OCI-LY7 (cell line): ENCODE measurements around the gene KRTAP5-5. TPM values are rescaled to one million over a fixed set of nuclear protein-coding genes. Genes with fewer than 3 reads are reported as not detected.

Experiments used
- BruUV-seq: library from RNA; stranded (reverse); fragments of 400-500 nt; replicated peaks from 2 replicates; lab custom pipeline; 2021; lab: Mats Ljungman, UMichigan
- CTCF ChIA-PET: fragments of 300-600 bp; sonication (Branson Sonifier 250); formaldehyde crosslinking; loops from one replicate; lab custom pipeline; 2022; ENCODE audit warnings: antibody characterized with exemption; ENCODE audit not compliant: unreplicated experiment; lab: Charles Lee
- POLR2A ChIA-PET: fragments of 300-600 bp; sonication (Branson Sonifier 250); formaldehyde crosslinking; loops from one replicate; lab custom pipeline; 2022; ENCODE audit warnings: antibody characterized with exemption; lab: Charles Lee
- DNase-seq: peaks from one replicate; pipeline ENCODE4 v3.0.0-alpha.2; 2015; ENCODE audit warnings: low spot score
- H2AFZ ChIP-seq: fragments of 200-600 bp; sonication (generic), shearing (Covaris generic); 2 replicates; pipeline ENCODE4 v1.6.1; 2014; ENCODE audit warnings: mild to moderate bottlenecking, antibody characterized with exemption, low read length, moderate library complexity
- H3K27ac ChIP-seq: fragments of 200-600 bp; sonication (generic); 2 replicates; pipeline ENCODE4 v1.5.1; 2014; ENCODE audit warnings: mixed run types, low read depth, mild to moderate bottlenecking, moderate library complexity, low read length, inconsistent platforms; ENCODE audit not compliant: poor library complexity, severe bottlenecking
- H3K36me3 ChIP-seq: fragments of 200-600 bp; sonication (generic); 2 replicates; pipeline ENCODE4 v1.6.1; 2014; ENCODE audit warnings: mild to moderate bottlenecking, antibody characterized with exemption, low read length, moderate library complexity, mixed read lengths; ENCODE audit not compliant: insufficient read depth
- H3K4me1 ChIP-seq: fragments of 200-600 bp; sonication (generic); 2 replicates; pipeline ENCODE4 v1.5.1; 2014; ENCODE audit warnings: mild to moderate bottlenecking, low read length; ENCODE audit not compliant: insufficient read depth, poor library complexity, severe bottlenecking
- H3K4me2 ChIP-seq: fragments of 200-600 bp; sonication (generic); 2 replicates; pipeline ENCODE4 v1.6.1; 2014; ENCODE audit warnings: mild to moderate bottlenecking, low read length
- H3K4me3 ChIP-seq: fragments of 200-600 bp; sonication (generic); 2 replicates; pipeline ENCODE4 v1.5.1; 2014; ENCODE audit warnings: mild to moderate bottlenecking, low read depth, low read length; ENCODE audit not compliant: poor library complexity, severe bottlenecking
- H3K79me2 ChIP-seq: fragments of 200-600 bp; sonication (generic); 2 replicates; pipeline ENCODE4 v1.6.1; 2016; ENCODE audit warnings: low read depth, mild to moderate bottlenecking, low read length, moderate library complexity, mixed read lengths; ENCODE audit not compliant: insufficient read depth
- H3K9me2 ChIP-seq: fragments of 200-600 bp; sonication (generic); 2 replicates; pipeline ENCODE4 v1.6.1; 2016; ENCODE audit warnings: mild to moderate bottlenecking, low read length, mixed read lengths; ENCODE audit not compliant: insufficient read depth
- H3K9me3 ChIP-seq: fragments of 200-600 bp; sonication (generic); 2 replicates; pipeline ENCODE4 v1.6.1; 2014; ENCODE audit warnings: mild to moderate bottlenecking, mixed run types, low read length, mixed read lengths
- H4K20me1 ChIP-seq: fragments of 200-600 bp; sonication (generic); 2 replicates; pipeline ENCODE4 v1.6.1; 2014; ENCODE audit warnings: mild to moderate bottlenecking, antibody characterized with exemption, low read length, moderate library complexity, mixed read lengths; ENCODE audit not compliant: insufficient read depth
- EZH2phosphoT487 ChIP-seq: fragments of 200-600 bp; sonication (generic); IDR thresholded peaks from 2 replicates; pipeline ENCODE4 v1.6.1; 2018; ENCODE audit warnings: low read depth, borderline replicate concordance, mild to moderate bottlenecking, mixed run types, antibody characterized with exemption, low read length, moderate library complexity, mixed read lengths
- intact Hi-C: fragments of 100-400 bp; cut with micrococcal nuclease; formaldehyde crosslinking; loops from one replicate; pipeline ENCODE4 v1.10.0; 2022; ENCODE audit not compliant: unreplicated experiment
- total RNA-seq, 2 experiments: library from RNA; depleted of rRNA in 1 of 2; stranded (reverse); fragments of >200 nt in 1 of 2; shearing (Covaris generic) in 1 of 2; gene quantifications; 2 replicates each; pipeline ENCODE4 v1.2.3, GENCODE V29; 2014 to 2022
- TF ChIP-seq, protein P1 (sequence below): fragments of 200-600 bp; sonication (generic); conservative IDR thresholded peaks from 2 replicates; pipeline ENCODE4 v1.5.1; 2014; ENCODE audit warnings: mild to moderate bottlenecking, antibody characterized with exemption, low read length, moderate library complexity, mixed read lengths

Gene KRTAP5-5
- total RNA-seq, 2 experiments from 2014 or later = not detected

DNA sequence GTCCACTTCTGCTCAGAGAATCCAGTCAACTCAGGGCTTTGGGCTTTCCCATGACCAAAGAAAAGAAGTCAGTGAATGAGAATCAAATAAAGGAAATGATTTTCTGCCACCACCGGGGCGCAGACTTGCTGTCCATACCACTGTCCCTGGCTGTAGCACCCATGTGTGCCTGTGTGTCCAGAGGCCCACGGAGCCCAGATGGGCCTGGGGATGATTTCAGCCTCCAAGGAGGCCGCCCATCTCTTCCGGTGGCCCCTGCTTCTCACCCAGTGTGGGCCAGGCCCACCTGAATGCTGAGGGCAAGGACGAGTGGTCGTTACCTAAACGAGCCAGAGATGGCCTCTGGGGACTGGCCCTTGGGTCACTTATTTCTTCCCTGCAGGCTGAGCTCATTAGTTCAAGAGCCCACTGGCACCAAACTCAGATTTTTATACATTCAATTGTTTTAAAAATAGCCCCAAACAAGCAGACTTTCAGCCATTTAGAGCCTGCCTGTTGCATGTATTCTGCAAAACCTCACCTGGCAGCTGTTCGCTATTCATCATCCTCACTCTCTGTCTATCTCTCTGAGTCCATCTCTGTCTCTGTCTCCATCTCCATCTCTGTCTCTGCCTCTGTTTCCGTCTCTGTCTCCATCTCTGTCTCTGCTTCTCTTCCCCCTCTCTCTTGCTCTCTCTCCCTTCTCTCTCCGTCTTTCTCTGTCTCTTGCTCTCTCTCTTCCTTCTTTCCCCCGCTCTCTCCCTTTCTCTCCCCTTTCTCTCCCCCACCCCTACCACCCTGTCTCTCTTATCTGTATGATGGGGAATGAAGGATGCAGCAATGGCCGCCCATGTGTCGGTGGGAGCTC, 24.2 kb downstream of the KRTAP5-5 start:
- Histone ChIP-seq H3K27ac (no peak overlapping the region), H2AFZ (no peak overlapping the region), H3K36me3 (no peaks in the 10 kb centered on the region), H3K9me3 (no peaks in the 10 kb centered on the region), H3K9me2 (no peaks in the 10 kb centered on the region), H3K4me2 (no peak overlapping the region), H3K79me2 (no peaks in the 10 kb centered on the region), H3K4me3 (no peak overlapping the region), H4K20me1 (no peaks in the 10 kb centered on the region), H3K4me1 (no peaks in the 10 kb centered on the region)
- no peak for DNase-seq
- TF ChIP-seq, protein P1, sequence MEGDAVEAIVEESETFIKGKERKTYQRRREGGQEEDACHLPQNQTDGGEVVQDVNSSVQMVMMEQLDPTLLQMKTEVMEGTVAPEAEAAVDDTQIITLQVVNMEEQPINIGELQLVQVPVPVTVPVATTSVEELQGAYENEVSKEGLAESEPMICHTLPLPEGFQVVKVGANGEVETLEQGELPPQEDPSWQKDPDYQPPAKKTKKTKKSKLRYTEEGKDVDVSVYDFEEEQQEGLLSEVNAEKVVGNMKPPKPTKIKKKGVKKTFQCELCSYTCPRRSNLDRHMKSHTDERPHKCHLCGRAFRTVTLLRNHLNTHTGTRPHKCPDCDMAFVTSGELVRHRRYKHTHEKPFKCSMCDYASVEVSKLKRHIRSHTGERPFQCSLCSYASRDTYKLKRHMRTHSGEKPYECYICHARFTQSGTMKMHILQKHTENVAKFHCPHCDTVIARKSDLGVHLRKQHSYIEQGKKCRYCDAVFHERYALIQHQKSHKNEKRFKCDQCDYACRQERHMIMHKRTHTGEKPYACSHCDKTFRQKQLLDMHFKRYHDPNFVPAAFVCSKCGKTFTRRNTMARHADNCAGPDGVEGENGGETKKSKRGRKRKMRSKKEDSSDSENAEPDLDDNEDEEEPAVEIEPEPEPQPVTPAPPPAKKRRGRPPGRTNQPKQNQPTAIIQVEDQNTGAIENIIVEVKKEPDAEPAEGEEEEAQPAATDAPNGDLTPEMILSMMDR = no peak
- no peak for TF ChIP-seq EZH2phosphoT487
- no TSS peak for BruUV-seq
- intact Hi-C loops = loop anchor here (5.0 to 10.0 kb wide), 2 partner anchors 39 to 501 kb away; no protein-coding TSS in a partner anchor
- POLR2A ChIA-PET = no interaction called here
- CTCF ChIA-PET = no interaction called here

DNA sequence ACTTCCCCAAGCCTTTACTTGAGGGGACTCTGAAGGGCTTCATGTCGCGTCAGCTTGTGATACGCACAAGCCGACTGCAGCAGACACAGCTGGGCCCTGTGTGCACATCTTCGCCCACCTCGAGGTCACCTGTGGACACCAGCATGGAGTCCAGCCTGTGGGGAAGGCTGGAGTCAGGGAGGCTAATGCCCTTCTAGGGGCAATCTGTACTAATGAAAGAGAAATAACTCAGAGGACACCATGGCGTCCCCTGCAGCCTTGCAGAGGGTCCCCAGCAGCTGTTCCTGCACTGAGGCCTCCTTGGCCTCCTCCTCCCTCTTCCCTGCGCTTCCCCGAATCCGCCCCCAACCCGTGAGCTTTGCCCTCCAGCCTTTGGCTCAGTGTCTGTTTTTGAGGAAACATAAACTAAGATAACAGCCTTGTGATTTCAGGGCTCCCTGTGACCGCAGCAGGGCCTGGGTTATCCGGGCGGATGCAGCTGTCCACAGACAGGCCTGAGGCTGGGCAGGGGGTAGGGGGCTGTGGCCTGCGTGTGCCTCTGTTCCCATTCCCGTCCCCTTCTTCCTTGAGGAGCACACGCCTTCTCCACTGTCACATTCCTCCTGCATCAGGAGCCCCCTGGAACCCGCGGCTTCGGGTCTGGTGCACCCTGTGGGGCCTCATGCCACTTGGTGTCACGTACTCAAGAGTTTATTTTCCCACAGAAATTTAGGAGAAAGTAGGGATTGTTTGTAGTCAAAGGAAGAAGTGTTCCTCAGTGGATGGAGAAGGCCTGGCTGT, 25.0 kb downstream of the KRTAP5-5 start:
- Histone ChIP-seq H3K27ac (no peak overlapping the region), H4K20me1 (no peaks in the 10 kb centered on the region), H3K79me2 (no peaks in the 10 kb centered on the region), H3K36me3 (no peaks in the 10 kb centered on the region), H3K9me2 (no peaks in the 10 kb centered on the region), H3K9me3 (no peaks in the 10 kb centered on the region), H2AFZ (no peak overlapping the region), H3K4me2 (no peak overlapping the region), H3K4me1 (no peaks in the 10 kb centered on the region), H3K4me3 (no peak overlapping the region)
- BruUV-seq = no TSS peak
- TF ChIP-seq, protein P1 = no peak
- TF ChIP-seq EZH2phosphoT487 = no peak
- intact Hi-C loops = loop anchor here (5.0 to 10.0 kb wide), 2 partner anchors 38 to 500 kb away; no protein-coding TSS in a partner anchor
- DNase-seq = no peak
- POLR2A ChIA-PET = no interaction called here
- CTCF ChIA-PET = no interaction called here
